Measurements from ENCODE around the gene APBA1.

APBA1 gene

GRCh38 chr9:69474821-69475220 is 197.3 kb downstream of the APBA1 start:
- DNase-seq (ENCODE audit: low read depth) = no peak
- no peak for TF ChIP-seq CTCF (conservative IDR thresholded peaks at IDR 0.05; ENCODE audit: low read depth, low read length)
- H3K4me3 ChIP-seq (ENCODE audit: low read length) = no peak overlapping the region

GRCh38 chr9:69472101-69472620 is 200.0 kb downstream of the APBA1 start:
- no peak for TF ChIP-seq CTCF (conservative IDR thresholded peaks at IDR 0.05; ENCODE audit: low read depth, low read length)
- no peak for DNase-seq (ENCODE audit: low read depth)
- H3K4me3 ChIP-seq (ENCODE audit: low read length) = no peak overlapping the region

GRCh38 chr9:69471433-69471832 is 200.7 kb downstream of the APBA1 start:
- DNase-seq (ENCODE audit: low read depth) = no peak
- no peak for TF ChIP-seq CTCF (conservative IDR thresholded peaks at IDR 0.05; ENCODE audit: low read depth, low read length)
- no peak overlapping the region for H3K4me3 ChIP-seq (ENCODE audit: low read length)

- TF ChIP-seq CTCF (conservative IDR thresholded peaks at IDR 0.05; ENCODE audit: low read depth, low read length) = no peak
- DNase-seq (ENCODE audit: low read depth) = no peak
- H3K4me3 ChIP-seq (ENCODE audit: low read length) = no peak overlapping the region
These were observed 201.8 kb downstream of the APBA1 start for GRCh38 chr9:69470186-69470977.

GRCh38 chr9:69469136-69469535 is 203.0 kb downstream of the APBA1 start:
- no peak overlapping the region for H3K4me3 ChIP-seq (ENCODE audit: low read length)
- DNase-seq (ENCODE audit: low read depth) = no peak
- no peak for TF ChIP-seq CTCF (conservative IDR thresholded peaks at IDR 0.05; ENCODE audit: low read depth, low read length)

GRCh38 chr9:69468380-69468779 is 203.8 kb downstream of the APBA1 start:
- no peak for DNase-seq (ENCODE audit: low read depth)
- no peak for TF ChIP-seq CTCF (conservative IDR thresholded peaks at IDR 0.05; ENCODE audit: low read depth, low read length)
- no peak overlapping the region for H3K4me3 ChIP-seq (ENCODE audit: low read length)

- H3K4me3 ChIP-seq (ENCODE audit: low read length) = no peak overlapping the region
- TF ChIP-seq CTCF (conservative IDR thresholded peaks at IDR 0.05; ENCODE audit: low read depth, low read length) = no peak
- no peak for DNase-seq (ENCODE audit: low read depth)
These were observed 206.0 kb downstream of the APBA1 start for GRCh38 chr9:69466151-69466550.
